ENCODE data around the gene IGBP1. TPM values are rescaled to one million over a fixed set of nuclear protein-coding genes. Genes with fewer than 3 reads are reported as not detected.

Gene IGBP1
- total RNA-seq, 3 donors from 2014 or later = 71.8 to 87.2 (median 86.9) TPM

- no peaks in the 10 kb centered on the region for H3K36me3 ChIP-seq
- no peaks in the 10 kb centered on the region for H3K4me1 ChIP-seq
- peaks cover 0 to 36% of the 10 kb centered on the region in 2 donors for H3K27me3 ChIP-seq
- H3K9me3 ChIP-seq = no peaks in the 10 kb centered on the region
- peak overlapping the region; percentile 63 to 75 (median 67) for H3K4me3 ChIP-seq
- no peak for DNase-seq (ENCODE audit: low spot score in 2 of 2)
- TF ChIP-seq POLR2A (IDR thresholded peaks at IDR 0.05) = no peak
- no peak for TF ChIP-seq CTCF (IDR thresholded peaks at IDR 0.05)
- no peak for TF ChIP-seq POLR2AphosphoS5 (IDR thresholded peaks at IDR 0.05)
- intact Hi-C loops (cut with DNase I; ENCODE audit: low total_unique reads) = no loop called here
- H3K27ac ChIP-seq = peak overlapping the region; percentile 75 to 89
These were observed 357 bp upstream of the IGBP1 start for GRCh38 chrX:70132877-70133302.

GRCh38 chrX:70134116-70134477 is 850 bp downstream of the IGBP1 start:
- H3K9me3 ChIP-seq = no peaks in the 10 kb centered on the region
- H3K4me3 ChIP-seq = peak overlapping the region; percentile 63 to 75 (median 67)
- peak overlapping the region; percentile 75 to 89 for H3K27ac ChIP-seq
- H3K36me3 ChIP-seq = no peaks in the 10 kb centered on the region
- intact Hi-C loops (cut with DNase I; ENCODE audit: low total_unique reads) = no loop called here
- H3K4me1 ChIP-seq = no peaks in the 10 kb centered on the region
- peaks cover 0 to 36% of the 10 kb centered on the region in 2 donors for H3K27me3 ChIP-seq
- TF ChIP-seq CTCF (IDR thresholded peaks at IDR 0.05) = no peak
- TF ChIP-seq POLR2A (IDR thresholded peaks at IDR 0.05) = no peak
- DNase-seq (ENCODE audit: low spot score in 2 of 2) = no peak

GRCh38 chrX:70138622-70139021 is 5.4 kb downstream of the IGBP1 start:
- Histone ChIP-seq H3K4me3 (no peak overlapping the region), H3K27me3 (peaks cover 0 to 10% of the 10 kb centered on the region in 2 donors), H3K36me3 (no peaks in the 10 kb centered on the region), H3K4me1 (no peaks in the 10 kb centered on the region), H3K9me3 (no peaks in the 10 kb centered on the region), H3K27ac (no peak overlapping the region)
- TF ChIP-seq POLR2AphosphoS5 (IDR thresholded peaks at IDR 0.05) (no peak), CTCF (IDR thresholded peaks at IDR 0.05) (no peak), POLR2A (IDR thresholded peaks at IDR 0.05) (no peak)
- DNase-seq (ENCODE audit: low spot score in 2 of 2) = no peak
- intact Hi-C loops (cut with DNase I; ENCODE audit: low total_unique reads) = no loop called here

- Histone ChIP-seq H3K27ac (no peak overlapping the region), H3K27me3 (peaks cover 0 to 10% of the 10 kb centered on the region in 2 donors), H3K9me3 (no peaks in the 10 kb centered on the region), H3K4me1 (no peaks in the 10 kb centered on the region), H3K4me3 (no peak overlapping the region), H3K36me3 (no peaks in the 10 kb centered on the region)
- intact Hi-C loops (cut with DNase I; ENCODE audit: low total_unique reads) = no loop called here
- no peak for DNase-seq (ENCODE audit: low spot score in 2 of 2)
- TF ChIP-seq CTCF (IDR thresholded peaks at IDR 0.05) = no peak
- no peak for TF ChIP-seq POLR2A (IDR thresholded peaks at IDR 0.05)
- no peak for TF ChIP-seq POLR2AphosphoS5 (IDR thresholded peaks at IDR 0.05)
These were observed 6.5 kb downstream of the IGBP1 start for GRCh38 chrX:70139736-70140135.

GRCh38 chrX:70141373-70141772 is 8.1 kb downstream of the IGBP1 start:
- H3K4me1 ChIP-seq = no peaks in the 10 kb centered on the region
- H3K9me3 ChIP-seq = no peaks in the 10 kb centered on the region
- H3K36me3 ChIP-seq = no peaks in the 10 kb centered on the region
- intact Hi-C loops (cut with DNase I; ENCODE audit: low total_unique reads) = no loop called here
- no peak for DNase-seq (ENCODE audit: low spot score in 2 of 2)
- peaks cover 0 to 1% of the 10 kb centered on the region in 2 donors for H3K27me3 ChIP-seq
- no peak for TF ChIP-seq CTCF (IDR thresholded peaks at IDR 0.05)
- TF ChIP-seq POLR2AphosphoS5 (IDR thresholded peaks at IDR 0.05) = no peak
- TF ChIP-seq POLR2A (IDR thresholded peaks at IDR 0.05) = no peak
- no peak overlapping the region for H3K27ac ChIP-seq
- H3K4me3 ChIP-seq = no peak overlapping the region

Data from breast epithelium (tissue), 4 donors.